ENCODE data around the gene BCAS3. TPM values are rescaled to one million over a fixed set of nuclear protein-coding genes. Genes with fewer than 3 reads are reported as not detected.

Gene BCAS3
- total and polyA plus RNA-seq, 10 donors: 3.7 to 56.0 (median 42.3) TPM

DNA sequence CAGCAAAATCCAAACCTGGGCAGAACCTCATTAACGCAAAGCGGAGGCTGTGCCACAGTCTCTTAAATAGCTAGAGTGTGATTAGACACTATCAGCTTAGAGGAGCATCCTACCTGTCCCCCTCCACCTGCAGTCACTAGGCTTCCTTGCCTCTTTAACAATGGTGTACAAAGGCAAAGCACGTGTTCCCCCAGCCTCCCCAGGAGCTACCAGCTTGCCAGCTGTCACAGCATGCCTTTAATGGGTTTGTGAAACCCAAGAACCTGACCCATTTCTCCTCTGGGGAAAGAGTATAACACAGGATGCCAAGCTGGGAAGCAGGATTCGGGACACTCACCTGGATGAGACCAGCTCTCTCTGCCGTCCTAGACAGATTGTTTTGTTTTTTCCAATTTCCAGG is 684.7 kb downstream of the BCAS3 start:
- 72 to 91% (median 83%) methylated on average over 5 of the region's 5 CpGs for WGBS, 5 donors
- TF ChIP-seq CTCF (IDR thresholded peaks at IDR 0.05 in 8 of 11, conservative IDR thresholded peaks at IDR 0.05 in 3 of 11) (no peak), POLR2AphosphoS5 (IDR thresholded peaks at IDR 0.05) (no peak)
- intact Hi-C loops (cut with DNase I; ENCODE audit: low total_unique reads): no loop called here
- DNase-seq: peak; percentile 30
- Histone ChIP-seq H3K36me3 (no peaks in the 10 kb centered on the region), H3K9me3 (no peaks in the 10 kb centered on the region), H3K4me3 (no peak overlapping the region), H3K27ac (no peak overlapping the region), H3K27me3 (replicated peaks in 1 of 7) (no peaks in the 10 kb centered on the region), H3K4me1 (no peaks in the 10 kb centered on the region)

DNA sequence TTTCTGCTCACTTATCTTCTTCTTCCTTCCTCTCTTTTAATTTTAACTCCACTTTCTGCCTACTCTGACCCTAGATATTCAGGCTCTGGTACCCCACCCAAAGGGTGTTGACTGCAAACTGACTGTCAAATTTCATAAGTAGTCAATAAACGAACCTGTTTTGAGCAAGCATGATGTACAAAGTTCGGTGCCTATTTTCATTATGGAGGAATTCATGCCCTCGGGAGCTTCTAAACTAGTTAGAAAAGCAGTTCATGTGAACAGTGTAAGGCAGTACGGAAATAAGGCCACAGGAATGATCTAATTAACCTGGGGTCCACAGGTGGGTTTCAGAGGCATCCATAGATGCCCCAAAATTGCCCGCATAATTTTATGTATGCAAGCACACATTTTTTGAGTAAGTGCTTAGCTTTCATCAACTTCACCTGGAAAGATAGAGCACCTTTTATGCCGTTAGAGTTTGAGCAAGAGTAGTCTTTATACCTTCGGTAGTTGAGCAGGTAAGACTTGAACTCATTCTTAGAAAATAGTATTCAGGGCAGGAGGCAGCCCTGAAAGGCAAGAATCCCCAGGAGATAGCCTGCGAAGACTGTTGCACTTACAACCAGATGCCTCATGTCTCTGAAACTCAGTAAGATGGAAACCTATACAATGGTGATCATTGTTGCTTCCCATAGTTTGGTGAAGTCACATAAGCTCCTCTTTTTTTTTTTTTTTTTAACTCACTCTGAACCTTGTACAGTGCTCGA is 685.4 kb downstream of the BCAS3 start:
- DNase-seq: no peak
- Histone ChIP-seq H3K4me1 (no peaks in the 10 kb centered on the region), H3K9me3 (no peaks in the 10 kb centered on the region), H3K27ac (no peak overlapping the region), H3K27me3 (replicated peaks in 1 of 7) (no peaks in the 10 kb centered on the region), H3K36me3 (peaks cover 0 to 2% (median 0%) of the 10 kb centered on the region in 6 donors), H3K4me3 (no peak overlapping the region)
- intact Hi-C loops (cut with DNase I; ENCODE audit: low total_unique reads): no loop called here
- WGBS, 5 donors: 90 to 95% (median 91%) methylated on average over 9 of the region's 9 CpGs
- no peak for TF ChIP-seq CTCF (IDR thresholded peaks at IDR 0.05 in 8 of 11, conservative IDR thresholded peaks at IDR 0.05 in 3 of 11)
- TF ChIP-seq POLR2AphosphoS5 (IDR thresholded peaks at IDR 0.05): no peak
- TF ChIP-seq POLR2A (IDR thresholded peaks at IDR 0.05): no peak

- DNase-seq: peak; percentile 36
- 92 to 96% (median 94%) methylated on average over 13 of the region's 13 CpGs for WGBS, 5 donors
- H3K9me3 ChIP-seq: no peaks in the 10 kb centered on the region
- H3K4me3 ChIP-seq: no peak overlapping the region
- no peak overlapping the region for H3K27ac ChIP-seq
- intact Hi-C loops (cut with DNase I; ENCODE audit: low total_unique reads): no loop called here
- no peak for TF ChIP-seq CTCF (IDR thresholded peaks at IDR 0.05 in 8 of 11, conservative IDR thresholded peaks at IDR 0.05 in 3 of 11)
- no peak for TF ChIP-seq POLR2AphosphoS5 (IDR thresholded peaks at IDR 0.05)
- no peak for TF ChIP-seq POLR2A (IDR thresholded peaks at IDR 0.05)
- H3K27me3 ChIP-seq (replicated peaks in 1 of 7): no peaks in the 10 kb centered on the region
- peaks cover 0 to 10% (median 0%) of the 10 kb centered on the region in 6 donors for H3K36me3 ChIP-seq
- H3K4me1 ChIP-seq: no peaks in the 10 kb centered on the region
Measured at GRCh38 chr17:61363601-61364462, 686.2 kb downstream of the BCAS3 start.

- Histone ChIP-seq H3K36me3 (peaks cover 0 to 12% (median 0%) of the 10 kb centered on the region in 6 donors), H3K9me3 (no peaks in the 10 kb centered on the region), H3K4me1 (no peaks in the 10 kb centered on the region), H3K27me3 (replicated peaks in 1 of 7) (no peaks in the 10 kb centered on the region), H3K4me3 (no peak overlapping the region), H3K27ac (no peak overlapping the region)
- TF ChIP-seq CTCF (IDR thresholded peaks at IDR 0.05 in 8 of 11, conservative IDR thresholded peaks at IDR 0.05 in 3 of 11): no peak
- TF ChIP-seq POLR2AphosphoS5 (IDR thresholded peaks at IDR 0.05): no peak
- TF ChIP-seq POLR2A (IDR thresholded peaks at IDR 0.05): no peak
- WGBS, 5 donors: 93 to 100% (median 94%) methylated on average over 3 of the region's 3 CpGs
- peak; percentile 20 for DNase-seq
- intact Hi-C loops (cut with DNase I; ENCODE audit: low total_unique reads): no loop called here
Measured at GRCh38 chr17:61364463-61364846, 686.8 kb downstream of the BCAS3 start.

All from spleen (tissue), 11 donors.